GM19463 (cell line): ENCODE results near the gene THADA.

ENCODE experiments used
- ATAC-seq: cut with Tn5 transposase; IDR thresholded peaks from one replicate; pipeline ENCODE4 v1.9.1; 2021; ENCODE audit warnings: mild to moderate bottlenecking, moderate library complexity; ENCODE audit not compliant: unreplicated experiment

The THADA gene

GRCh38 chr2:43472527-43473194 is 123.2 kb downstream of the THADA start:
- ATAC-seq: no peak

- ATAC-seq: no peak
These were observed 126.1 kb downstream of the THADA start for GRCh38 chr2:43469713-43470112.

DNA sequence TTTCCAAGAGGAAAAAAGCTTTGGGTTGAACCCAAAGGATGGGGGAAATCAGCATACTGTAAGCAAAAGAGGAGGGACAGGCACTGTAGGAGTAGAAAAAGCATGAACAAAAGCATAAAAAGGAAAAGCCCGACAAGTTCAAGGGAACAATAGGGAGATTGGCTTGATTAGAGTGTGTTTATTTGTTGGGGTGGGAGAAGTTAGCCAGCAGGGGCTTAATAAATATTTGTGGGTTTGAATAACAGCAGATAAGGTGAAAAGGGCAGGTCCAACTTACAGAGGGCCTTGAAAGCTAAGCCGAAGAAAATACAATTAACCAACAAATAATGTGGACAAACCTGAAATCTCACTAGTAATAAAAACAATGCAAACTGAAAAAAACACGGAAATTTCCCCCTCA is 126.7 kb downstream of the THADA start:
- no peak for ATAC-seq

DNA sequence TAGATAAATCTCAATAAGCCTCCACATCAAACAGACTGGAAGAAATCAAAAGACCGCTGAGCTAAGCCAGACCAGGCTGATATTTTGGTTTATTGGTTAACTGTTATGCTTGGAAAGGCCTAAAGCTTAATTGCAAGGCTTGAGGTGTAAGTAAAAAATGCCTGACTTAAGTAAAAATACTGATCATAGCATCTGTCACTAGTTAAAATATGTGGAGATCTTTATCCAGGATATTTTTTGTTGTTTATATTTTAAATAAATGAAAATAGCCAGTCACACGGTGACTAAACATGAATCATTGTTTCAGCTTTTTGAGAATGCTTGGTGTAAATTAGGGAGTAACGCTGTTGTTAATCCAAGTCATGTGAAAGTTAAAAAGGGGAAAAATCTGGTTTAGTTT is 127.9 kb downstream of the THADA start:
- no peak for ATAC-seq

DNA sequence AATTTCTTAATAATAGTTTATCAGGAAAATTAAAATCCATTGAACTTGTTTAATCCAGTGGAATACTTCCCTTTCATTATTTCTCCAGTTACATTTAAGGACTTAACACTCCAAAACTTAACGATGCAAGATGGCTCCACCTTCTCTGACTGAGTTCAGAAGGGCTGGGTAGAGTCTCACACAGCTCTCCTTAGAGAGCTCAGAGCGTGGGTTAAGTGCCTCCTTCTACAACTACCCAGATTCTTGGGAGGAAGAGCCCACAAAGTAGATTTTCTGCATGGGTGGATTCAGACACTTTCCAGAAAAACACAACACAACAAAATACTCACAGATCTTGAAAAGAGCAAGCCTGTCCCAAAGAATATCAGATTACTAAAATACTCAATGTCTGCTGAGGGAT is 130.6 kb downstream of the THADA start:
- no peak for ATAC-seq

DNA sequence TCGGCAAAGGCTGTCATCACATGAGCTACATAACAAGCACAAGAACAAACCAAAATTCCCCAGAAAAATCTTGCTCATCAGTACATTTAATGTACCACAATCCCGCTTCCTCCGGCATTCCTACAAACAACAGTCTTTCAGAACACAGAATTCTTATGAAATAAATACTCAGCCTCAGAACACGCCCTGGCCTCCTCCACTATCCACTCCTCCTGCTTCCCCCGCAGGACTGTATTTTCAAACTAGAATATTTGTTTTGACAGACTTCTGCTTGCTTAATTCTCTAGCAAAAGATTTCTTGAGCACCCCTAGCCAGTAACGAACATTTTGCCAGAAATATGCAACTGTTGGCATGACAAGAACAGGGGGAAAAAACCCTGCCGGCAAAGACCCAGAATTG is 131.2 kb downstream of the THADA start:
- no peak for ATAC-seq

- no peak for ATAC-seq
These were observed 132.8 kb downstream of the THADA start for GRCh38 chr2:43462866-43463641.

- peak; percentile 91 for ATAC-seq
These were observed 134.3 kb downstream of the THADA start for GRCh38 chr2:43461453-43462073.

- ATAC-seq: no peak
These were observed 135.1 kb downstream of the THADA start for GRCh38 chr2:43460611-43461365.

GRCh38 chr2:43460174-43460546 is 135.7 kb downstream of the THADA start:
- ATAC-seq: no peak

DNA sequence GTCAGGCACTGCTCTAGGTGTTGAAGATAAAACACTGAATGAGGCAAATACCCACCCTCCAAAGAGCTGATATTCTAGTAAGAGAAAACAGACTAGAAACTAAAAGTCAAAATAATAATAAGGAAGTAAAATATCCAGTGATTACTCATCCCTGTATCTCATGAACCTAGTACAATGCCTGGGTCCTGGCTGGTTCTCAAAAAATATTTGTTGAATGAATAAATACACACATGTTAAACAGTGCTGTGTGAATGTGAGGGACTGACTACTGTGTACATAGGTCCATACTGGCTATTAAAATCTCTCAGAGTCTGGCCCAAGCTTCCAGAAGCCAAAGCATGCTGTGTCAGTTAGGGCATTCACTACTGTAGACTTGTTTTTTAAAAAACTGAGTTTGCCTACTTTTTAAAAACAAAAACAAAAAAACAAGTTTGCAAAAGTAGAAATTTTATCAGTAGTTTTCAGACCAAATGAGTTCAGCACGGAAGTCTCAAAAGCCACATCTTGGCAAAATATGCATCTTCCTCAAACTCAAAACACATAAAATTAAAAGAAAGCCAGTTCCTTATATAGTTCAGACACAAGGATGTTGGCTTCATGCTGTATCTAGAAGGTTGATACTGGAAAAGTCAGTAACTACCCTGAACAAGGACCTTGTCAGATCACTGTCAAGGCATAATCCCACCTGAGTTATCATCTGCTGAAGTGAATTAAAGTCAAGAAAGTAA is 136.2 kb downstream of the THADA start:
- no peak for ATAC-seq

DNA sequence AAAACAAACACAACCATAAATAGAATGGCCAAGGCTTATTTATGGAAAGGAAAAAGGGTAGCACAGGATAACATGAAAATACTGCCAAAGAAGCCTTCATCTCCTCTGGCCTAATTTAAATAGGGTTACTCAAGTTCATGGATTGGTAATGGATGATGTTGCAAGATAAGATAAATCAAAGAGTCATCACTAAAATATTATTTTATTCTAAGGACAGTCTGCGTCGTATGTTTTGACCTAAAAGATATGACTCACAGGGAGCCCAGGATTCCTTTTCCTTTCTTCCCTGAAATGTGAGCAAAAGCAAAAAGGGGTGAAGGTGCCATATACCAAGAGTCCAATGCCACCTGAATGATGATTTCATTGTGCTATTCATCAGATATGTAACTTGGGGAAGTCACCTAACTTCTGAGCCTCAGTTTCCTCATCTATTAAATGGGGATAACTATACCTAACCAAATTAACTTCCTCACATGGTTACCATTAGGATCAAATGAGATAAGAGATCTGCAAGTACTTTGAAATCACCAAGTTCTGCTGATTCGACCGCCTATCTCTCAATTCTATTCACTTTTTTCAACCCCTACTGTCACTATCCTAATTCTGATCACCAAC is 137.7 kb downstream of the THADA start:
- no peak for ATAC-seq

DNA sequence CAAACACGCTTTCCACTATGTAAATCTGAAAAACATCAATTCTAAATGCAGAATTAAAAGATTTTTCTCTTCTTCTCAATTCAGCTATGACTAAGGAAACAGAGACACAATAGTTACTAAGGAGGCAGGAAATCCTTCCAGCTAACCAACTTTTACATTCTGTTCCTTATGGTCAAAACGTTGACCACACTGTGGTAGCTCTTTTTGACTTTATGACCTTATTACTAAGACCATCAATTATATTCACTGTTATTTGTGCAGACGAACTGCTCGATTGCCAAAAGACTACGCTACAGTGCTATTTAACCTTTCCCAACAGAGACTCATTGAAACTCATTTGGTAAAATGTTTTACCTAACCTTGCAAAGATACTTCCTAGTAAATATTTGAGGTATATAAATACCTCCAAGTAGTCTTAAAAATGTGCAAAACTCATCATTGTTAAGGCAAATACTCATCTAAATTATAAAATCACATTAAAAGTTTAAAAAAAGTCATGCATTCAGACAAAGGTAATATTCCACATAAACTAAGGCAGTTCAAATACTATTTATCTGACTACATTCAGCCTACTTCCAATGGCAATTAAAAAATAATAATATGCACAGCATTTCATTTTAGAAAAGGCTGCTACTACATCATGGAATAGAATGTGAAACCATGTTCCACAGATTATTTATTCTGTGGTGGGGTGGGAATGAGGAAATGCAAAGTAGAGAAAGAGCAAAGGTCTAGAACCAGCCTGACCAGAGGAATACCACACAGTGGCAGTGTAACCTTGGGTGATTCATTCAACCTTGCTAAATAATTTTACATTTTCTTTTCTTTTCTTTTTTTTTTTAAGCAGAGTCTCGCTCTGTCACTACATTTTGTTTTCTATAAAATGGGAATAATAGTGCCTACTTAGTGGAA is 139.9 kb downstream of the THADA start:
- ATAC-seq: peak; percentile 58

DNA sequence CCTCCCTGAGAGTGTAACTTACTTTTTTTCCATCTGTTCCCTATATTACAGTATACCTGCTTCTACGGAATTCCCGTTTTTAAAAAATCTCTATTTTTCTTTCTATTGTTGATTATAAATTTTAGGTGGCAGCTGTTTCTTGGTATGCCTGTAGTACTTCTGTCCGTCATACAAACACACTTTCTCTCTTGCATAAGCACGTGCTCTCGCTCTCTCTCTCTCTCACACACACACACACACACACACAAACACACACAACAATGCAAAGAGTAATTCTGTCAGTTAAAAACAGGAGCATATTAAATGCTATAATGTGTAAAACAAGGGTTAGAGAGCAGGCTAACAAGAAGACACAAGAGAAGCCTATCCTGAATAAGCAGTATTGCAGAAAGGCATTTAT is 140.5 kb downstream of the THADA start:
- no peak for ATAC-seq

DNA sequence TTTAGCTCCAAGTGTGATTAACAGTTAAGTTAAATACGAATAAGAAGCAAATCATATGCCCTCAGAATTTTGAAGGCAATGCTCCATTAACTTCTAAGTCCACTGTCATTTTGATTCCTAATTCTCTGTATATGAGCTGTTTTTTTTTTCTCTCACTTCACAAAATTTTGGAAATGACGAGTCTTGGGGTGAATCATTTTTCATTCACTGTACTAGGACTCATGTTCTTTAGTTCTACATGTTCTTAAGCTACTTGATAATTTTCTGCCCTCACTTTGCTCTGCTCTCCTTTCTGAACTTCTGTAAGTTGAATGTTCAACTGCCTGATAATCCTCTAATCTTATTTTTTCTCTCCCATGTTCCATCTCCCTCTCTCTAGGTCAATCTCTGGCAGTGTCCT is 141.0 kb downstream of the THADA start:
- ATAC-seq: no peak

DNA sequence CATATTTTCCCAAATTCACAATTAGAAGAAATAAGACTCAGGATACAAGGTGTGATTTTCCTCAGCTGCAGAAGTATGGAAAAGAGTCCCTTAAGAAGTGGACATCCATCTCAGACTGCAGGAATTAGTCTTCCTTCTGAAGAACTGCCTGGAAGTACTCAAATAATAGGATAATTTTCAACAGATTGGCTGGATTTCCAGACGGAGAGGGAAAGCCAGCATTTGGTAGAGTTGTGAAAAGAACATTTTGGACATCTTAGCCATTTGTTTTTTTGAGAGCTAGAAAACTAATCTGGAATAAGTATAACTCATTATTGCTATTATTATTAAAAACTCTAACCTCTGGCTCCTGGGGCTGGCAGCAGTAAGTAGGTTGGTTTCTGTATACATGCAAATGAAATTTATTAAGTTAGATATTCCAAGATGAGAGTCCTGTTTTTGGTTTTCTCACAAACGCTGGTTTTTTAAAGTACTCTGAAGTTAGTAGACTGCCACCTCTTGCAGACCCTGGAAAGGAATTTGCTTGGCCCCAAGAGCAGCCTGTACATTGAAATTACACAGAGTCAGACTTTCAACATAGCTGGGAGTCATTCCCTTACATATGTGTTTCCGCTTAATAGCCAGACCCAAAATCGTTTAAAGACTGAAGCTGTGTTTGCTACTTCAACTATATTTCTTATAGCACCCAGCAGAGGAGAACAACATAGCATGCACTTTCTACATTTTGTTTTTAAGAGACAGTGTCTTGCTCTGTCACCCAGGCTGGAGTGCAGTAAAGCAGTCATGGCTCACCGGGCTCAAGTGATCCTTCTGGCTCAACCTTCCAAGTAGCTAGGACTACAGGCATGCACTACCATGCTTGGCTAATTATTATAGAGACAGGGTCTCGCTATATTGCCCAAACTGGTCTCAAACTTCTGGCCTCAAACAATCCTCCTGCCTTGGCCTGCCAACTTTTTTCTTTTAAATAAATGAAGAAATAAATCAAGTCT is 142.4 kb downstream of the THADA start:
- no peak for ATAC-seq

- no peak for ATAC-seq
These were observed 143.5 kb downstream of the THADA start for GRCh38 chr2:43452318-43452731.

GRCh38 chr2:43450617-43451016 is 145.2 kb downstream of the THADA start:
- ATAC-seq: no peak
